Measurements from ENCODE around the gene PLCB1.
"Not testable (repeated sequence)": the region's sequence is repeated elsewhere in the genome, so short reads cannot be mapped to it uniquely, and the experiment has no call there.

The PLCB1 gene

GRCh38 chr20:8443464-8444072 lies 311.5 kb downstream of the PLCB1 start:
- DNase-seq (ENCODE audit: low spot score), result no peak

GRCh38 chr20:8447262-8448120 lies 315.4 kb downstream of the PLCB1 start:
- no peak for DNase-seq (ENCODE audit: low spot score)

- DNase-seq (ENCODE audit: low spot score), result no peak
These were observed 317.1 kb downstream of the PLCB1 start for GRCh38 chr20:8449123-8449522.

DNA sequence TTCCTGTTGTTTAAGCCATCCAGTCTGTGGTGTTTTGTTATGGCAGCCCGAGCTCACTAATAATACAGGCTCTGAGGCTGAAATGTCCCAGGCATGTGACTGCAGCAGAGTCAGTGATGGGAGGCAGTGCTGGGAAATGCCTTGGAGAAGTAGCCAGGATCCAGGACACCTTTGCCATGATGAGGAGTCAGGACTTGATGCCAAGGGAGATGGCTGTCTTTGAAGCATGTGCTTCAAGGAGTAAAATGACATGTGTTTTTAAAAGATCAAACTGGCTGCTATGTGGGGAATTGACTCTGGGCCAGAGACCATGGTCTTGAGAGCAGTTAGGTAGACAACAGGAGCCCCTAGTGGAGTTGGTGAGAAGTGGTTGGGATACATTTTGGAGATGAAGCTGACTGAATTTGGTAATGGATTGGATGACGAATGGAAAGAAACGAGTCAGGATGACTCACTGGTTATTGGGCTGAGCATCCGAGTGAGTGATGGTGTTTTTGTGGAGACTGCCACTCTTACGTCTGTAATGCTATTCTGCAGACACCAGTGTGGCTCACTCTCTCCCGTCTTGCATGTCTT lies 322.2 kb downstream of the PLCB1 start:
- no peak for DNase-seq (ENCODE audit: low spot score)

DNA sequence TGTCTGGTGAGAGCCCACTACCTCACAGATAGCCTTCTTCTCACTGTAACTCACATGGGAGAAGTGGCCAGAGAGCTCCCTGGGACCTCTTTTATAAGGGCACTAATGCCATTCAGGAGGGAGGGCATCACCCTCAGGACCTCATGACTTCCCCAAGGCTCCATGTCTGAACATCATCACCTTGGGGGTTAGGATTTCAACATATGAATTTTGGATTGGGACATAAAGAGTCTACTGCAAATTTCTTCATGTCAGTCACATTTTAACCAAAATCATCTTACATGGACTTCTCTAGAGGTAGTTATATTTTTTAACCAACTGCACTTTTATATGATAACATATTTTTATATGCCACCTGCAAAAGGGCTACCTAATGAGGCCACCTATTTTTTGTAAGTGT lies 324.7 kb downstream of the PLCB1 start:
- no peak for DNase-seq (ENCODE audit: low spot score)

- no peak for DNase-seq (ENCODE audit: low spot score)
These were observed 325.9 kb downstream of the PLCB1 start for GRCh38 chr20:8457978-8458377.

- peak; percentile 62 for DNase-seq (ENCODE audit: low spot score)
These were observed 329.1 kb downstream of the PLCB1 start for GRCh38 chr20:8461186-8461585.

DNA sequence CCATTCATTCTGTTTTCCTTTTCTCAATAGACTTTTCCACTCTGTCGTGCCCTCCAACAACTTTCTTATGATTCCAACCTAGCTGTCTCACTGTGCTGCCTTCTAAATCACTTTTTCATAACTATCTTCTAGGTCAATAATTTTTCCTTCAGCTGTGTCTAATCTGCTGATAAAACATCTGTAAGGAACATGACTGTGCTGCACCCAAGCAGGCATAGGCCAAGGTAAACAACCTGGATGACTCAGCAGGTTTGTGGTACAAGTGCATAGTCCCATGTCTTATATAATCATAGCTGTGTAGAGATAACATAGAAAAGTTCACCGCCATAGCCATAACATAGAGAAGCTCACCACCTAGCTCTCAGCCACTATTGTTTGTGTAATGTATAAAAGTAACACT lies 332.3 kb downstream of the PLCB1 start:
- no peak for DNase-seq (ENCODE audit: low spot score)

- not testable (repeated sequence) for DNase-seq (ENCODE audit: low spot score)
These were observed 334.7 kb downstream of the PLCB1 start for GRCh38 chr20:8466781-8467180.

GRCh38 chr20:8470156-8470555 lies 338.1 kb downstream of the PLCB1 start:
- DNase-seq (ENCODE audit: low spot score), result no peak

DNA sequence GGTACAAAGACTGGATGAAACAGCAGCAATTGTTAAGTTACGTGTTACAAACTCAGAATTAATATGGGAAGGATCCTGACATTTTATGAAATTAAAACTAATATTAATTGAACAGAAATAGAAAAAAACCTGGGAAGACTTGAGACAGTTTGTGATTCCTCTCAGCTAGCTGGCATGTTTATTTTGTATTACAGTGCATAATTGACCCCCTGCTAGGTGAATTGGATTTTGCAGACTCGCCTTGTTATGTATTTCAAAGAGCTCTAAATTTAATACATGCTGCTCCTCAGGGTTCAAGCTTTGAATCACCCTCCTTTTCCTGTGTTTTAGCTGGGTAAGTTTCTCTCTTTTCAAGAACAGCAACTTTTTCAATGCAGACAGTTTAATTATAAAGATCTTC lies 339.4 kb downstream of the PLCB1 start:
- DNase-seq (ENCODE audit: low spot score), result no peak

- no peak for DNase-seq (ENCODE audit: low spot score)
These were observed 341.4 kb downstream of the PLCB1 start for GRCh38 chr20:8473459-8473858.

GRCh38 chr20:8474027-8474668 lies 342.1 kb downstream of the PLCB1 start:
- DNase-seq (ENCODE audit: low spot score), result no peak

GRCh38 chr20:8476021-8476420 lies 344.0 kb downstream of the PLCB1 start:
- DNase-seq (ENCODE audit: low spot score), result no peak

DNA sequence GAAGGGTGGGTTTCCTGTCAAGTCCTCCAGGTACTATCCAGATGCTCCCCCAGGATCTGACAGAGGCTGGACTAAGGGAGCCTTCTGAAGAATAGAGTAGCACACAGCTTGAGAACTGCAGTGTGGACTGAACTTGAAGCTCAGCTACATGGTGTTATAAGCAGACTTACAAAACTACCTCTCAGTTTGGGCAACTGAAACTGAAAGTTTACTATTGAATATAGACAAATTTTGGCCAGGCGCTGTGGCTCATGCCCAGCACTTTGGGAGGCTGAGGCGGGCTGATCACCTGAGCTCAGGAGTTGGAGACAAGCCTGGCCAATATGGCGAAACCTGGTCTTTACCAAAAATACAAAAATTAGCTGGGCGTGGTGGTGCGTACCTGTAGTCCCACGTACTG lies 348.5 kb downstream of the PLCB1 start:
- DNase-seq (ENCODE audit: low spot score), result no peak

DNA sequence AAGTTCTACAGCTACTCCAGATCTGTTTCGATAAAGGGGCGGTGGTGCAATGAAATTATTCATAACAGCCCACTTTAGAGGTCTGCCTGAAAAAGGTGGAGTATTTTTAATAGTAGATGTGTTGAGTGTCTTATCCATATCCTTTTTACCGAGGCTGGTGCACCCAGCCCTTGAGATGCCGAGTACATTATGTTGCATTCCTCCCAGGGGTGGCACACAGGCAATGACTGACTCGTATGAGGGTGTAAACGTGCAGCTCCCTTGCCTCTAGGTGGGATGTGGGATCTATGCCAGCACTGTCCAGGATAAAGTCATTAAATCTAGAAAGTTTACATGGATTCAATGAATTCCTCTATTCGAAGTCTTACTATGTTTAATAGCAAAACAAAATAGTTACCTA lies 355.6 kb downstream of the PLCB1 start:
- DNase-seq (ENCODE audit: low spot score), result no peak

DNA sequence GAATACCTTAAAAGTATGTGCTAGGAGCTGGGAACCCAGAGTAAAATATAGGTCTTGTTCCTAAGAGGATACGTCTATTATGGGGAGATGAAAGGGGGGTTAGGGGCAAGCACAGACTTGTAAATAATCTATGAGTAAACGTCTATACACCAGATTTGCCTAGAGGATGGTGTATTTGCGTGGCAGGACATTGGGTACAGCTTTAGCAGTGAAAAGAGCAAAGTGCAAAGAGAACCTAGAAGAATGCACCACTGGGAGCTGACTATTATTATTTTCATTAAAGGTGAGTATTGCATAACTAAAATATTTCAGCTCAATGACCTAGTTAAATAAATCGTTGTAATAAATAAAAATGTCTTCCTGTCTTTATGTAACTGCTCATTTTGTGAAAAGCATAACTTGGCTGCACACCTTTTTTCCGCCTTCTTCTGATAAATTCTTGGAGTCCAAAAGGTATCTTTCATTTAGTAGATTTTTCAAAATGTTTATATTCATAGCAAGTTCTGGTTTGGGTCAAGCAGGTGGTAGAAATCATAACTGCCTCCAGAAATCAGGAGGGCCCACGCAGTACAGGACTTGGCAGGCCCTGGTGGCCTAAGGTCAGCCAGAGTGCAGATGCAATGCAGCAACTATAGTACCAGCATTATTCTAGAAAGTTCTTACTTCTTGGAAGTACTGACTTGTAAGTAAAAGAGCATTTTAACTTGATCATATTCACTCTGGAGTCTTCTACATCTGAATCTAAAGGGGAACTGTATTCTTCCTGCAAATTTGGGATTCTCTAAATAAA lies 357.2 kb downstream of the PLCB1 start:
- no peak for DNase-seq (ENCODE audit: low spot score)

GRCh38 chr20:8490076-8490830 lies 358.2 kb downstream of the PLCB1 start:
- no peak for DNase-seq (ENCODE audit: low spot score)

DNA sequence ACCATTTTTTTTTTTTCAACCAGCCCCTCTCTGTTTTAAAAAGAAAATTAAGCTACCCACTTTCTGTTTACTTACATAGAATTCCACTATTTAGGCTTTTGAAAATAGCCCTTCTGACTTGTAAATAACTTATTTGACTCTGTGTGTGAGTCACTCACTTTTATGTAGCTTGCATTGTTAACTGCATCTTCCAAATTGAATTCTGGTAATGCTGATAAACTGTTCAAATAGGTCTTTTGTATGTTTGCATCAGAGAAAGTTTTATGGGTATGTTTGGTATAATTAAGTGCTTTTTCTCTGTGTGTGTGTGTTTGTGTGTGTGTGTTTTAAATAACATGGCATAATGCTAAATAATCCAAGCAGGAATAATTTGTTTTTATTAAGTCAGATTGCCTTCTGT lies 360.1 kb downstream of the PLCB1 start:
- no peak for DNase-seq (ENCODE audit: low spot score)

- no peak for DNase-seq (ENCODE audit: low spot score)
These were observed 366.5 kb downstream of the PLCB1 start for GRCh38 chr20:8498571-8498970.

DNA sequence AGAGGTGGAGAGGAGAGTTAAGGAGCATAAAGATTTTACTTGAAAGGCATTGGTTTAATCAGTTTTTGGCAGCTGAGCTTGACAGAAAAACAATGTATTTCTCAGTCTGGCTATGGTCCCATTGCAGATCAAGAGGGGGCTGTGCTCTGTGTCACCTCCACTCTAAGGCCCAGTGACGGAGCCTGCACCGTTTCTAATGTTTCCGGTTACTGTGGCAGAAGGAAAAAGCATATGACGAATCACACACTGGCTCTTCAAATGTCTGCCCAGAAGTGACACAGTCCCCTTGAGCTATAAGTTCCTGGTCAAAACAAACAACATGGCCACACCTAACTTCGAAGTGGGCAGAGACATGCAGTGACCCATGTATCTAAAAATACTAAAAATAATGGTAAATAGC lies 372.0 kb downstream of the PLCB1 start:
- no peak for DNase-seq (ENCODE audit: low spot score)
